ENCODE data around the gene TMC7.

- TF ChIP-seq CTCF (IDR thresholded peaks at IDR 0.05; ENCODE audit: extremely low read depth in 1 of 2, insufficient read depth in 1 of 2, low read depth in 1 of 2, low read length in 2 of 2): no peak
- no peak for TF ChIP-seq MYC (IDR thresholded peaks at IDR 0.05; ENCODE audit: low read depth, low read length)
- TF ChIP-seq POLR2A (IDR thresholded peaks at IDR 0.05; ENCODE audit: low read depth, low read length): no peak
These were observed 102.0 kb downstream of the TMC7 start for GRCh38 chr16:19085679-19086200.
